Mucosa of descending colon (tissue), 3 donors: ENCODE data around the gene FKBP4. TPM values are rescaled to one million over a fixed set of nuclear protein-coding genes. Genes with fewer than 3 reads are reported as not detected.

Experiments
- ATAC-seq: fragments of 200-7000 bp; cut with Tn5 transposase; one replicate; pipeline ENCODE4 v1.9.1; 2020; ENCODE audit warnings: mild to moderate bottlenecking, moderate library complexity
- DNase-seq, 3 donors: peaks; one replicate each; pipeline ENCODE4 v3.0.0-alpha.2; 2020
- H3K36me3 ChIP-seq: fragments of 200-600 bp; one replicate; pipeline ENCODE4 v1.8.0; 2021; ENCODE audit warnings: low read depth, mild to moderate bottlenecking
- H3K4me1 ChIP-seq: fragments of 200-600 bp; one replicate; pipeline ENCODE4 v1.8.0; 2021; ENCODE audit warnings: low read depth, mild to moderate bottlenecking
- H3K4me3 ChIP-seq: fragments of 200-600 bp; one replicate; pipeline ENCODE4 v1.8.0; 2021; ENCODE audit warnings: mild to moderate bottlenecking
- H3K9me3 ChIP-seq: fragments of 200-600 bp; one replicate; pipeline ENCODE4 v1.8.0; 2021; ENCODE audit warnings: mild to moderate bottlenecking
- intact Hi-C, 2 donors: fragments of 100-400 bp; cut with DNase I in 1 of 2; cut with micrococcal nuclease in 1 of 2; formaldehyde crosslinking; loops; one replicate each; pipeline versions ENCODE4 v1.11.0 to v1.11.1; 2022; cut with DNase I, micrococcal nuclease
- total RNA-seq, 3 donors: library from RNA; stranded (reverse); fragmentation: NEBNext Ultra II Directional in 2 of 3; extraction: Animal tissue kit (Norgen Biotek cat#: 25700) in 2 of 3; gene quantifications; one replicate each; pipeline versions ENCODE4 v1.2.1 to v1.2.4, GENCODE V29; 2021 to 2023
- TF ChIP-seq, protein P1 (sequence below): fragments of 200-600 bp; IDR thresholded peaks from one replicate; pipeline ENCODE4 v1.8.0; 2022; ENCODE audit warnings: antibody characterized with exemption, mild to moderate bottlenecking
- donor health status: DM: no; HTN: no; CAD: no; lungs with moderate emphysema.
- donor health status: DM: no; HTN: no; CAD: no.
- donor health status: DM: no; HTN: yes; CAD: no.

The FKBP4 gene
- total RNA-seq, 3 donors from 2014 or later = 58.2 to 79.7 (median 76.0) TPM

DNA sequence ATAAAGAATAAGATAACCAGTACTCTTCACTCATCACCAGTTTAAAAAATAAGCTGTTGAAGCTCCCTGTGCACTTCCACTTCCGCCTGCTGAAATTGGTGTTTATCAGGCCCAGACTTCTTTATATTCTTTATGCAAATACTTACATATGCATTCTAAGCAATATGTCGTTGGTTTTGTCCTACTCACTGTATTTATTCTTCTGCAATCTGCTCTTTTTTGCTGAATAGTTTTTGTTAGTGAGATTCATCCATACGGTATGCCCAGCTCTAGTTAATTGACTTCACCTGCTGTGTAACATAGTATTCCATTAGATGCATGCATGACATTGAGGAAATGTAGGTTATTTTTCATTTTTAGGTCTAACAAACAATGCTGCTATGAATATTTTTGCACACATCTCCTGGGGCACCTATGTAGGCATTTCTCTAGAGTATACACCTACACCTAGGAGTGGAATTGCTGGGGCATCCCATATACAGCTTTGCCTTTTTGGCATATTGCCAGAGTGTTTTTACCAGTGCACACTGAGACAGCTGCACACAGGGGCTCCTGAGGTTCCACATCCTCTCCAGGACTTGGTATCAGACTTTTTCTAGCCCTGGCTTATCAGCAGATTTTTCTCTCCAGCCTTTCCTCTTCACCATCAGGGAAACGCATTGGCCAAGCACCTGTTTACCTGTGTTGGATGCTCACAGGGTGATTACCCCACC lies 41.1 kb downstream of the FKBP4 start:
- Histone ChIP-seq H3K4me1 (no peaks in the 10 kb centered on the region), H3K4me3 (no peak overlapping the region), H3K36me3 (no peaks in the 10 kb centered on the region), H3K9me3 (no peaks in the 10 kb centered on the region)
- intact Hi-C loops = no loop called here
- TF ChIP-seq, protein P1, sequence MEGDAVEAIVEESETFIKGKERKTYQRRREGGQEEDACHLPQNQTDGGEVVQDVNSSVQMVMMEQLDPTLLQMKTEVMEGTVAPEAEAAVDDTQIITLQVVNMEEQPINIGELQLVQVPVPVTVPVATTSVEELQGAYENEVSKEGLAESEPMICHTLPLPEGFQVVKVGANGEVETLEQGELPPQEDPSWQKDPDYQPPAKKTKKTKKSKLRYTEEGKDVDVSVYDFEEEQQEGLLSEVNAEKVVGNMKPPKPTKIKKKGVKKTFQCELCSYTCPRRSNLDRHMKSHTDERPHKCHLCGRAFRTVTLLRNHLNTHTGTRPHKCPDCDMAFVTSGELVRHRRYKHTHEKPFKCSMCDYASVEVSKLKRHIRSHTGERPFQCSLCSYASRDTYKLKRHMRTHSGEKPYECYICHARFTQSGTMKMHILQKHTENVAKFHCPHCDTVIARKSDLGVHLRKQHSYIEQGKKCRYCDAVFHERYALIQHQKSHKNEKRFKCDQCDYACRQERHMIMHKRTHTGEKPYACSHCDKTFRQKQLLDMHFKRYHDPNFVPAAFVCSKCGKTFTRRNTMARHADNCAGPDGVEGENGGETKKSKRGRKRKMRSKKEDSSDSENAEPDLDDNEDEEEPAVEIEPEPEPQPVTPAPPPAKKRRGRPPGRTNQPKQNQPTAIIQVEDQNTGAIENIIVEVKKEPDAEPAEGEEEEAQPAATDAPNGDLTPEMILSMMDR = no peak
- DNase-seq (no peak), ATAC-seq (no peak)

DNA sequence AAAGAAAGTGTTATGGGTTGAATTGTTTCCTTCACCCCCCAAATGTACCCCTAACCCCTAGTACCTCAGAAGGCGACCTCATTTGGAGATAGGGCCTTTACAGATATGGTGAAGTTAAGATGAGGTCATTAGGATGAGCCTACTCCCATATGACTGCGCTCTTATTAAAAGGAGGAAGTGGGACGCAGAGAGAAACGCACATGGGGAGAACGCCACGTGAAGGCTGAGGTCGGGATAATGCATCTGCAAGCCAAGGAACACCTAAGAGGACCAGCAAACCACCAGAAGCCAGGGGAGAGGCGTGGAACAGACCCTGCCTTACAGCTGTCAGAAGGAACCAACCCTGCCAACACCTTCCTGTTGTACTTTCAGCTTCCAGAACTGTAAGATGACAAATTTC lies 41.8 kb downstream of the FKBP4 start:
- Histone ChIP-seq H3K4me1 (no peaks in the 10 kb centered on the region), H3K4me3 (no peak overlapping the region), H3K36me3 (no peaks in the 10 kb centered on the region), H3K9me3 (no peaks in the 10 kb centered on the region)
- intact Hi-C loops = no loop called here
- no peak for DNase-seq
- TF ChIP-seq, protein P1 = no peak
- ATAC-seq = no peak

- ATAC-seq (no peak), DNase-seq (no peak)
- Histone ChIP-seq H3K4me1 (no peaks in the 10 kb centered on the region), H3K9me3 (no peaks in the 10 kb centered on the region), H3K4me3 (no peak overlapping the region), H3K36me3 (no peaks in the 10 kb centered on the region)
- TF ChIP-seq, protein P1 = no peak
- intact Hi-C loops = no loop called here
Observed at GRCh38 chr12:2841056-2841650, 46.4 kb downstream of the FKBP4 start.

- H3K9me3 ChIP-seq = no peaks in the 10 kb centered on the region
- no peaks in the 10 kb centered on the region for H3K4me1 ChIP-seq
- H3K36me3 ChIP-seq = no peaks in the 10 kb centered on the region
- intact Hi-C loops = no loop called here
- TF ChIP-seq, protein P1 = no peak
- DNase-seq = no peak
- no peak overlapping the region for H3K4me3 ChIP-seq
- ATAC-seq = no peak
Observed at GRCh38 chr12:2842948-2843347, 48.2 kb downstream of the FKBP4 start.

DNA sequence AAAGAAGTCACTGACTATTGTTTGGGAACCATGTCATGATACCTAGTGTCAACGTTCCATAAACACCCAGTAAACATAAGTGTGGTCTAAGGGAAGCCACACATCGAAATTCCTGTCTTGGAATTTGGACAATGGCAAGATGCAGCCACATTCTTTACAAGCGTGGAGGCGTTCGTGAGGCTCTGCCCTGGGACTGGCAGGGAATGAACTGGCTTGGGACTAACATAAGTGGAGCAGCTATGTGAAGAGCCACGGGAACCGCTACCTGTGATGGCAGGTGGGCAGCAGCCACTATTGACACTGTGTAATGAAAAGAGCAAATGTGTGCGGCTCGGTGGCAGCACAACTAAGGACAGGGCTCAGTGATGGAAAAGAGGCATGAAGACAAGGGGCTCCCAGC lies 50.0 kb downstream of the FKBP4 start:
- TF ChIP-seq, protein P1 = no peak
- no peak for ATAC-seq
- intact Hi-C loops = no loop called here
- Histone ChIP-seq H3K36me3 (no peaks in the 10 kb centered on the region), H3K4me3 (no peak overlapping the region), H3K9me3 (no peaks in the 10 kb centered on the region), H3K4me1 (no peaks in the 10 kb centered on the region)
- DNase-seq = no peak
